ENCODE results near the gene PSMB2. TPM values are rescaled to one million over a fixed set of nuclear protein-coding genes. Genes with fewer than 3 reads are reported as not detected.

PSMB2 gene
- total RNA-seq, 1 experiment from 2014 or later, result 86.0 TPM

GRCh38 chr1:35561297-35561971 lies 79.9 kb downstream of the PSMB2 start:
- no peak overlapping the region for H4K91ac ChIP-seq (ENCODE audit: insufficient read length, low read depth, low read length)
- no peaks in the 10 kb centered on the region for H4K20me1 ChIP-seq (ENCODE audit: control insufficient read depth, insufficient read depth, insufficient read length)
- no peak overlapping the region for H4K5ac ChIP-seq (ENCODE audit: insufficient read length, low read depth, low read length)
- H3K79me2 ChIP-seq (ENCODE audit: insufficient read depth, low read length), result peaks cover 1% of the 10 kb centered on the region; the same call in 1 of the 2 replicates
- H3K9me3 ChIP-seq (ENCODE audit: control insufficient read depth, low read depth, low read length), result no peaks in the 10 kb centered on the region
- no peak overlapping the region for H2AFZ ChIP-seq (ENCODE audit: low read length)
- no peak overlapping the region for H3K56ac ChIP-seq (ENCODE audit: insufficient read length, low read depth, low read length)
- no peaks in the 10 kb centered on the region for H3K4me1 ChIP-seq (ENCODE audit: insufficient read depth, low read length)
- H3K9ac ChIP-seq (ENCODE audit: extremely low read depth, insufficient read length, low read length), result no peak overlapping the region
- H3K9me3 Mint-ChIP-seq, result peaks cover 0 to 4% of the 10 kb centered on the region in 2 experiments; a peak in 2 of 5 replicates
- no peak overlapping the region for H3K4me3 Mint-ChIP-seq
- H3K23me2 ChIP-seq (ENCODE audit: insufficient read length, low read depth, low read length, poor library complexity, severe bottlenecking), result peaks cover 14% of the 10 kb centered on the region
- no peak overlapping the region for H2BK15ac ChIP-seq (ENCODE audit: low read depth, low read length)
- no peaks in the 10 kb centered on the region for H3K27me3 Mint-ChIP-seq (ENCODE audit: low read depth)
- H2BK20ac ChIP-seq (ENCODE audit: low read depth, low read length, poor library complexity, severe bottlenecking), result no peak overlapping the region
- no peak for TF ChIP-seq CTCF (conservative IDR thresholded peaks at IDR 0.05)
- no peak overlapping the region for H3K23ac ChIP-seq (ENCODE audit: insufficient read length, low read depth, low read length)
- no peak overlapping the region for H2BK120ac ChIP-seq (ENCODE audit: low read depth, low read length, poor library complexity, severe bottlenecking)
- H3T11ph ChIP-seq (ENCODE audit: low read length), result no peak overlapping the region
- no peak overlapping the region for H3K4me2 ChIP-seq (ENCODE audit: insufficient read depth, insufficient read length, low read length)
- H2AK5ac ChIP-seq (ENCODE audit: insufficient read length, low read length), result no peak overlapping the region
- no peak overlapping the region for H3K27ac ChIP-seq (ENCODE audit: insufficient read length, low read depth, low read length)
- peaks cover 23 to 61% (median 49%) of the 10 kb centered on the region in 3 experiments for H3K36me3 Mint-ChIP-seq (ENCODE audit: insufficient read depth in 1 of 3, low read depth in 3 of 3)
- H4K8ac ChIP-seq (replicated peaks; ENCODE audit: insufficient read length, low read depth, low read length), result no peak overlapping the region
- H3K18ac ChIP-seq (ENCODE audit: insufficient read length, low read depth, low read length), result no peak overlapping the region
- H3K14ac ChIP-seq (ENCODE audit: insufficient read depth, low read length), result no peak overlapping the region
- H2BK12ac ChIP-seq (ENCODE audit: insufficient read length, low read depth, low read length), result no peak overlapping the region
- peak overlapping the region in 2 of 3 experiments; percentile 1 to 25; a peak in 2 of 7 replicates for H3K27ac Mint-ChIP-seq
- no peak for DNase-seq
- no peak overlapping the region for H3K4ac ChIP-seq (ENCODE audit: low read depth, low read length)
- H3K79me1 ChIP-seq (ENCODE audit: insufficient read depth, low read depth, low read length, poor library complexity, severe bottlenecking), result no peaks in the 10 kb centered on the region
- H2BK5ac ChIP-seq (ENCODE audit: insufficient read length, low read length), result no peak overlapping the region
- 100% methylated on average over 2 of the region's 11 CpGs for WGBS (ENCODE audit: extremely low coverage, insufficient read length, low lambda C conversion rate)
- H3K4me1 Mint-ChIP-seq, result peaks cover 18 to 25% of the 10 kb centered on the region in 2 experiments
- H3K27me3 ChIP-seq (ENCODE audit: insufficient read depth, low read length), result no peaks in the 10 kb centered on the region

Data from H9 (cell line).